Measurements from ENCODE around the gene C5AR1.

- TF ChIP-seq, protein P1, sequence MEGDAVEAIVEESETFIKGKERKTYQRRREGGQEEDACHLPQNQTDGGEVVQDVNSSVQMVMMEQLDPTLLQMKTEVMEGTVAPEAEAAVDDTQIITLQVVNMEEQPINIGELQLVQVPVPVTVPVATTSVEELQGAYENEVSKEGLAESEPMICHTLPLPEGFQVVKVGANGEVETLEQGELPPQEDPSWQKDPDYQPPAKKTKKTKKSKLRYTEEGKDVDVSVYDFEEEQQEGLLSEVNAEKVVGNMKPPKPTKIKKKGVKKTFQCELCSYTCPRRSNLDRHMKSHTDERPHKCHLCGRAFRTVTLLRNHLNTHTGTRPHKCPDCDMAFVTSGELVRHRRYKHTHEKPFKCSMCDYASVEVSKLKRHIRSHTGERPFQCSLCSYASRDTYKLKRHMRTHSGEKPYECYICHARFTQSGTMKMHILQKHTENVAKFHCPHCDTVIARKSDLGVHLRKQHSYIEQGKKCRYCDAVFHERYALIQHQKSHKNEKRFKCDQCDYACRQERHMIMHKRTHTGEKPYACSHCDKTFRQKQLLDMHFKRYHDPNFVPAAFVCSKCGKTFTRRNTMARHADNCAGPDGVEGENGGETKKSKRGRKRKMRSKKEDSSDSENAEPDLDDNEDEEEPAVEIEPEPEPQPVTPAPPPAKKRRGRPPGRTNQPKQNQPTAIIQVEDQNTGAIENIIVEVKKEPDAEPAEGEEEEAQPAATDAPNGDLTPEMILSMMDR (IDR thresholded peaks at IDR 0.05; ENCODE audit: low read depth, low read length, poor library complexity, severe bottlenecking): no peak
- TF ChIP-seq EZH2phosphoT487 (IDR thresholded peaks at IDR 0.05; ENCODE audit: borderline replicate concordance, low read length): no peak
Observed at GRCh38 chr19:47313754-47314295, 4.2 kb downstream of the C5AR1 start.

Measured in DOHH2 (cell line).